NCI-H1694 (cell line): Measurements from ENCODE around the gene TNS3.

Experiments used
- DNase-seq: peaks from one replicate; lab custom pipeline; 2025; lab: John Stamatoyannopoulos, UW

The TNS3 gene

GRCh38 chr7:47485640-47486435, 96.1 kb downstream of the TNS3 start:
- DNase-seq: no peak

- no peak for DNase-seq
These were observed 96.8 kb downstream of the TNS3 start for GRCh38 chr7:47484923-47485639.

GRCh38 chr7:47484457-47484856, 97.5 kb downstream of the TNS3 start:
- DNase-seq: no peak

GRCh38 chr7:47483604-47484273, 98.2 kb downstream of the TNS3 start:
- DNase-seq: peak; percentile 8

GRCh38 chr7:47482013-47482875, 99.7 kb downstream of the TNS3 start:
- DNase-seq: no peak

GRCh38 chr7:47481541-47482012, 100.3 kb downstream of the TNS3 start:
- no peak for DNase-seq

GRCh38 chr7:47480576-47481538, 101.1 kb downstream of the TNS3 start:
- no peak for DNase-seq

- no peak for DNase-seq
These were observed 101.9 kb downstream of the TNS3 start for GRCh38 chr7:47479821-47480575.

GRCh38 chr7:47478926-47479711, 102.8 kb downstream of the TNS3 start:
- DNase-seq: no peak

GRCh38 chr7:47478017-47478344, 103.9 kb downstream of the TNS3 start:
- no peak for DNase-seq

- DNase-seq: no peak
These were observed 104.5 kb downstream of the TNS3 start for GRCh38 chr7:47477191-47478016.

GRCh38 chr7:47475880-47476227, 106.1 kb downstream of the TNS3 start:
- no peak for DNase-seq

GRCh38 chr7:47474937-47475879, 106.7 kb downstream of the TNS3 start:
- no peak for DNase-seq

- DNase-seq: no peak
These were observed 107.5 kb downstream of the TNS3 start for GRCh38 chr7:47474211-47474936.

- no peak for DNase-seq
These were observed 108.3 kb downstream of the TNS3 start for GRCh38 chr7:47473499-47474210.
